AG10803 (cell line): ENCODE results near the gene MAML3.

Source experiments
- DNase-seq: peaks from one replicate; pipeline ENCODE4 v3.0.0; 2010; ENCODE audit warnings: low read depth
- H3K4me3 ChIP-seq: 2 replicates; pipeline ENCODE4 v1.5.1; 2011; ENCODE audit warnings: mild to moderate bottlenecking, low read length, control low read depth
- CTCF ChIP-seq: conservative IDR thresholded peaks from 2 replicates; pipeline ENCODE4 v1.5.1; 2011; ENCODE audit warnings: mild to moderate bottlenecking, low read length, control low read depth, inconsistent platforms

Gene MAML3

GRCh38 chr4:140056015-140056414, 98.0 kb downstream of the MAML3 start:
- no peak overlapping the region for H3K4me3 ChIP-seq
- no peak for DNase-seq
- no peak for TF ChIP-seq CTCF

- DNase-seq = no peak
- H3K4me3 ChIP-seq = no peak overlapping the region
- TF ChIP-seq CTCF = no peak
Observed at GRCh38 chr4:140054861-140055260, 99.1 kb downstream of the MAML3 start.

- no peak for DNase-seq
- no peak for TF ChIP-seq CTCF
Observed at GRCh38 chr4:140053185-140053584, 100.8 kb downstream of the MAML3 start.

GRCh38 chr4:140052050-140052449, 101.9 kb downstream of the MAML3 start:
- no peak overlapping the region for H3K4me3 ChIP-seq
- peak; percentile 75 for TF ChIP-seq CTCF
- peak; percentile 53 for DNase-seq

More at GRCh38 chr4:140053185-140053584, 100.8 kb downstream of the MAML3 start:
- H3K4me3 ChIP-seq = no peak overlapping the region

DNA sequence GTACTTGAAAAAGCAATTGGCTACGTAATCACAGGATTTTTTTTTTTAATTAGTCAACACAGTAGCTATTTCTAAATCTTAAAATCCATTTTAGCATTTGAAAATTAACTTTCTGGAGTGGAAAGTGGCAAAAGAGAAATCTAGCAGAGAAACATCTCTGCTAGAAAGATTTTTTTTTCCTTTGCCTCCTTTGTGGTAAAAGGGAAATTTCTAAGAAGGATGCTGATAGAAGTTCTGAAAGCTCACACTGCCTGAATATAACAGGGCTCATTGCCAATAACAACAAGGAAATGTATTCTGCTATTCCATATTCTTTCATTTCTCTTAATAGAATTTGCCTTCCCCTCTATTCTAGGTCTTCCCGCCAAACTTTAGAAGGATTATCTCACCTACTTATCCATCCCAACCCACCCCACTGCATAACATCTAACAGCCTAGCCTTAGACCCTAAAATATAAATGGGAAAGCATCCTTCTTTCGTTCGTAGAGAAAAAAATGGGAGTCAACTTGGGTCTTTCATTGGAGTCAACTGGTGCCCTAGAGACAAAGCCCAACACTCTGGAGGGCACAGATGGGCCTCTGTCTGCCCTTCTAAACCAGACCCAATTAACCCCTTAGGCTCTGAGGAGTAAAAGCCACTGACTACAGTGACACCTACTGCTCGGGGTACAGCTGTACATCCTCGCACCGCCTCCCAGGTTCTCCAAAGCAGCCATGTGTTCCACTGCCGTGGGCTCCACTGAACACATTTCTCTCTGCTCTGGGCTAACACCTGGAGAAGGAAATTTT, 103.9 kb downstream of the MAML3 start:
- peak; percentile 22 for DNase-seq
- TF ChIP-seq CTCF = peak; percentile 47
- peak overlapping the region; percentile 61; the same call in 1 of the 2 replicates for H3K4me3 ChIP-seq

DNA sequence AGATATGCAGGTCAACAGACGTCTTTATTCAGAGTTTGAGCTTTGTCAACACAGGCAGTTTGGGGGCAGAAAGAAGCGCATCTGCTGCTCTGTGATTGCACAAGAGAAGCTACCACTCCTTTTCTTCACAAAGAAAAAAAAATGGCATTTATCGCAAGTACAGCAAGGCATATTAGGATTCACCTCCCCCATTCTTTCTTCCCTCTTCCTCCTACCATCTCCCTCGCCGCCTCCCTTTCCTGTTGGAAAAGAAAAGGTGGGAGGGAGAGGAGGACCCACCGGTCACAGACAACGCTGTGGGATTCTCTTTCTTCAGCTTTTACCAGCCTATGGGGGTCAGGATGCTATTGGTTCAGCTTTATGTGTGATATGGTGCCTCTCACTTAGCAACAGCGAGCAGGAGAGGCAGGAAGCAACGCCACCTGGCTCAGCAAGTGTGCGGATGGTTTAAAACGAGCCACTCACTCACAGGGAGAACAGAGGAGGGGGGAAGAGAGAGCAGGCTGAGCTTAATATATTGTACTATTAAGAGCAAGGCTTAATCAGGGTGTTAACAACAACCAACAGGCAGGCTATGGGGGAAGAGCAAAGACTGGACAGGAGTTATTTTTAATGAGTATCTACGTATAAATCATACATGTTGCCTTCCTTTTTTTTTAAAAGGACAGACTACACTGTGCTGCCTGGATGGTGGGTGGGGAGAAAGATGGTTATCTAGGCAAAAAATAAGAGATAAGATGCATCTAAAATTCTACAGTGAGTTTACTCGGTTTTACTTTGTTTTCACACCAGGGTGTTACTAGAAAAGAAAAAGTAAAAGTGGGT, 104.7 kb downstream of the MAML3 start:
- no peak; the same call in none of the 2 replicates for TF ChIP-seq CTCF
- H3K4me3 ChIP-seq = peak overlapping the region; percentile 61
- peak; percentile 49 for DNase-seq
